Sigmoid colon (tissue), 4 donors: Measurements from ENCODE around the gene RER1.

Source experiments
- POLR2AphosphoS5 ChIP-seq, 4 donors: sonication (generic); formaldehyde crosslinking; IDR thresholded peaks; one replicate each; pipeline ENCODE4 v1.6.1; 2017; ENCODE audit warnings: antibody characterized with exemption in 4 of 4
- TF ChIP-seq, protein P1 (sequence below), 4 experiments: fragments of 450-650 bp in 3 of 4; fragments of 200-600 bp in 1 of 4; IDR thresholded peaks; one replicate each; pipeline ENCODE4 v1.5.1; 2016 to 2019; ENCODE audit warnings: antibody characterized with exemption in 4 of 4, mild to moderate bottlenecking in 3 of 4, moderate library complexity in 2 of 4

DNA sequence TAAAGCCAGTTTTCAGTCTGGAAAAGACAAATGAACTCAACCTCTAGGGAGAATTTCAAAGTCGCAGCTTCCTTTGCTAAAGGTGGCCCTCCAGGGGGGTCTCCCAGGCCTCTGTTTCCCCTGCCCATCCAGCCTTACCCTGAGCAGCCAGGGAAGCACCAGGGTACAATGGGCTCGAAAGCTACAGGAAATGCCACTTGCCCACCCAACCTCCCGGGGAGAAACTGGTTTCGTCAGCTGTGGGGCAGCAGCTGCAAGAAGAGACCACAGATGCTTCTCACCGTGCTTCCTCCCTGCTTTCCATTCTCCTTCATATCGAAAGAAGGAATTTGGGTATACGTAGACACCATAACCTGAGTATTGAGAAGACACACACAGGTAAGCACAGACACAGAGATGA is 2.0 kb upstream of the RER1 start:
- no peak for TF ChIP-seq POLR2AphosphoS5 (IDR thresholded peaks at IDR 0.05)
- TF ChIP-seq, protein P1, sequence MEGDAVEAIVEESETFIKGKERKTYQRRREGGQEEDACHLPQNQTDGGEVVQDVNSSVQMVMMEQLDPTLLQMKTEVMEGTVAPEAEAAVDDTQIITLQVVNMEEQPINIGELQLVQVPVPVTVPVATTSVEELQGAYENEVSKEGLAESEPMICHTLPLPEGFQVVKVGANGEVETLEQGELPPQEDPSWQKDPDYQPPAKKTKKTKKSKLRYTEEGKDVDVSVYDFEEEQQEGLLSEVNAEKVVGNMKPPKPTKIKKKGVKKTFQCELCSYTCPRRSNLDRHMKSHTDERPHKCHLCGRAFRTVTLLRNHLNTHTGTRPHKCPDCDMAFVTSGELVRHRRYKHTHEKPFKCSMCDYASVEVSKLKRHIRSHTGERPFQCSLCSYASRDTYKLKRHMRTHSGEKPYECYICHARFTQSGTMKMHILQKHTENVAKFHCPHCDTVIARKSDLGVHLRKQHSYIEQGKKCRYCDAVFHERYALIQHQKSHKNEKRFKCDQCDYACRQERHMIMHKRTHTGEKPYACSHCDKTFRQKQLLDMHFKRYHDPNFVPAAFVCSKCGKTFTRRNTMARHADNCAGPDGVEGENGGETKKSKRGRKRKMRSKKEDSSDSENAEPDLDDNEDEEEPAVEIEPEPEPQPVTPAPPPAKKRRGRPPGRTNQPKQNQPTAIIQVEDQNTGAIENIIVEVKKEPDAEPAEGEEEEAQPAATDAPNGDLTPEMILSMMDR (IDR thresholded peaks at IDR 0.05): no peak
